GM08714 (cell line): ENCODE data around the gene NUDT22.

Experiments
- H3K4me3 ChIP-seq: fragments of 200-500 bp; sonication (Bioruptor generic); 2 replicates; pipeline ENCODE4 v1.5.1; 2014; ENCODE audit warnings: mild to moderate bottlenecking, low read length, inconsistent platforms
- ZNF274 ChIP-seq: IDR thresholded peaks from 2 replicates; pipeline ENCODE4 v1.6.1; 2012; ENCODE audit warnings: mild to moderate bottlenecking, low read depth, low read length

NUDT22 gene

DNA sequence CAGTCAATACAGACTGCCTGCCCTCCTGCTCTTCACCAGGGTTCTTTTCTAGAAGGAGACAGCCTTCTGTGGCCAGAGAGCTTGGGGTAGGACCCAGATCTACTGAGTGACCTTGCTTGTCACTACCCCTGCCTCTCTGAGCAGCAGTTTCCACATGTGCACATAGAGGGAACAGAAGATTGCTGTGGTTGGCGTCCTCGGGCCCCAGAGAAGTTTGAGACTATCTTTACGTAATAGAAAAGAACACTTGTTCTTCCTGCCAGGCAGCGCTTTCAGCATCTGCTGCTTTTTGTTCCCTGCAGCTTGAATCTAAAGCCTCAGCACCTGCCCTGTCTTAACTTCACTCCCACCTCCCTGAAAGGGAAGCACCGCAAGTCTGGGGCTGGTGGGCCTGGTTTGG is 12.9 kb downstream of the NUDT22 start:
- H3K4me3 ChIP-seq = no peak overlapping the region

GRCh38 chr11:64239662-64240434 is 13.8 kb downstream of the NUDT22 start:
- peak overlapping the region; percentile 60; the same call in 1 of the 2 replicates for H3K4me3 ChIP-seq

More for the DNA sequence above, 12.9 kb downstream of the NUDT22 start:
- TF ChIP-seq ZNF274 = no peak

DNA sequence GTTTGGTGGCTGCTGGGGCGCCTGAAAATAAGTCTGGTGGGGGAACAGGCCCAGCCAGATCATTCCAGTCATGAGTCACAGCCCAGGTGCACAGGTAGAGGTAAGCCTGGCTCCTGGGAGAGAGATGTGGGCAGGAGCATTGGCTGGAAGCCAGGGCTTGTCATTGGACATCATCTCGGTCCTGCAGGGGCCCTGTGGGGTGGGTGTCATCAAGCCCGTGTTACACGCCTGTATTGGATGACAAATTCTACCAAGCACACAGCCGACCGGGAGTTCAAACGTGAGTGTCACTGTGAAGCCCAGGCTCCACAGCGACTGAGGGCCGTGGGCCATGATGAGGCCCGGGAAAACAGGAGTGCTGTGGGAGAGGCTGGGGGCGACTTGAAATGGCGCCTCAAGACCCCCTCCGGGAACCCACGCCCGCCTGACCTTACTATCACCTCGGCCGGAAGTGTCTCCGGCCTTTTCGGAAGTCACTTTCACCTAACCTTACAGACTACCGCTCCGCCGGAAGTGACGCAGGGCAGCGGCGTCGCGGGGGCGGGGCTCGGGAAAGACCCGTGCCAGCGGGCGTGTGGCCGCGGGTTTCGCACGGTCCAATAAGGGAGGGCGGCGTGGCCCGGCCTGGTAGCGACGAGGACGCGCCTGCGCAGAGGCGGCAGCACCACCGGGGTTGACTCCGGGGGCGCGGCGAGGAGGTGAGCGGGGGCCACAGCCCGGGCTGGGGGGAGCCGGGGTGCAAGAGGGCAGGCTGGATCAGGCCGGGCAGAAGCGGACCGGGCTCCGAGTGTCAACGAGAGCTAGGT is 14.6 kb downstream of the NUDT22 start, which contains the start of gene FKBP2:
TSS of gene FKBP2 (plus strand) at position 661 of the 806 bp plus-strand sequence. CDS start 1,293 bp downstream, outside the sequence.
- no peak for TF ChIP-seq ZNF274
- H3K4me3 ChIP-seq = peak within 1 kb of the TSS; percentile 78

More at GRCh38 chr11:64239662-64240434, 13.8 kb downstream of the NUDT22 start:
- no peak for TF ChIP-seq ZNF274

GRCh38 chr11:64241241-64241490 is 15.1 kb downstream of the NUDT22 start:
- no peak for TF ChIP-seq ZNF274
- peak overlapping the region; percentile 60; the same call in 1 of the 2 replicates for H3K4me3 ChIP-seq

- no peak for TF ChIP-seq ZNF274
- peak overlapping the region; percentile 78 for H3K4me3 ChIP-seq
These were observed 15.7 kb downstream of the NUDT22 start for GRCh38 chr11:64241491-64242374.

GRCh38 chr11:64243236-64243854 is 17.3 kb downstream of the NUDT22 start:
- TF ChIP-seq ZNF274 = no peak
- no peak overlapping the region for H3K4me3 ChIP-seq

GRCh38 chr11:64244107-64244506 is 18.0 kb downstream of the NUDT22 start:
- TF ChIP-seq ZNF274 = no peak
- H3K4me3 ChIP-seq = no peak overlapping the region

DNA sequence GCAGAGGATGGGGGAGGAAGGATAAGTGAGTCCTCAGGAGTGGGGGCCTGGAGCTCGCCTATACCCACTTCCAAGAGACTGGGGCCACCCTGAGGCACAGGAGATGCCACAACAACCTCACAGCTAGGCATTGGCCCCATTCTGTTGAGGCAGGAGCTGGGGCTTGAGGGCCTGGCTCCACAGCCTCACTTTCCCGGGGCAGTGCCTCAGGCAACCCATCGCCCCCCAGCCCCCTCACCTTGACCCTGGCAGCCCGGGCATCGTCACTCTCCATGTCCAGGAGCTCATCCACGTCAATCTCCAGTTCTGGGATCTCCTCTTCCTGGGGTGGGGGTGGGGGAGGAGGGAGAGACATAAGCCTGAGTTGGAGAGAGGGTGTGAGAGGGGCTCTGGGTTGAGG is 18.9 kb downstream of the NUDT22 start:
- H3K4me3 ChIP-seq = peak overlapping the region; percentile 72; the same call in 1 of the 2 replicates

GRCh38 chr11:64245401-64245796 is 19.3 kb downstream of the NUDT22 start:
- peak overlapping the region; percentile 72; the same call in 1 of the 2 replicates for H3K4me3 ChIP-seq
- TF ChIP-seq ZNF274 = no peak

More for the DNA sequence above, 18.9 kb downstream of the NUDT22 start:
- TF ChIP-seq ZNF274 = no peak

GRCh38 chr11:64245797-64246620 is 19.9 kb downstream of the NUDT22 start:
- TF ChIP-seq ZNF274 = no peak
- peak overlapping the region; percentile 72 for H3K4me3 ChIP-seq

DNA sequence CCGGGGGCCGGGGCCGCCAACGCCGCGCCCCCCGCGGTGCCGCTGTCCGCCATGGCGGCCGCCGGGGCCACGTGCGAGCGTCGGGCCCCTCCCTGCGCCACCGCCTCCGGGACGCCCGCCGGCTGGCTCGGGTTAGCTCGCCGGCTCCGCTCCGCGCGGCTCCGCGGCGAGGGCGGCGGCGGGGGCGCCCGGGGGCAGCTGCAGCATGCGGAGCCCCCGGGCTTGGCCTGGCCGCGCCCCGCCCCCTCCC is 20.5 kb downstream of the NUDT22 start:
- peak overlapping the region; percentile 72; the same call in 1 of the 2 replicates for H3K4me3 ChIP-seq

- H3K4me3 ChIP-seq = peak within 1 kb of the TSS; percentile 72
- TF ChIP-seq ZNF274 = no peak
These were observed 21.0 kb downstream of the NUDT22 start, which contains the start of gene PPP1R14B for GRCh38 chr11:64246871-64247728. Gene PPP1R14B (minus strand): TSS chr11:64246943. CDS start chr11:64246673, 270 bp downstream.
